ENCODE data around the gene UBE2D2.

The UBE2D2 gene

GRCh38 chr5:139660923-139661814, 100.0 kb downstream of the UBE2D2 start:
- peak; percentile 86 for DNase-seq (ENCODE audit: low spot score)

- DNase-seq (ENCODE audit: low spot score): no peak
These were observed 101.5 kb downstream of the UBE2D2 start for GRCh38 chr5:139662617-139663016.

GRCh38 chr5:139663207-139664085, 102.3 kb downstream of the UBE2D2 start:
- no peak for DNase-seq (ENCODE audit: low spot score)

DNA sequence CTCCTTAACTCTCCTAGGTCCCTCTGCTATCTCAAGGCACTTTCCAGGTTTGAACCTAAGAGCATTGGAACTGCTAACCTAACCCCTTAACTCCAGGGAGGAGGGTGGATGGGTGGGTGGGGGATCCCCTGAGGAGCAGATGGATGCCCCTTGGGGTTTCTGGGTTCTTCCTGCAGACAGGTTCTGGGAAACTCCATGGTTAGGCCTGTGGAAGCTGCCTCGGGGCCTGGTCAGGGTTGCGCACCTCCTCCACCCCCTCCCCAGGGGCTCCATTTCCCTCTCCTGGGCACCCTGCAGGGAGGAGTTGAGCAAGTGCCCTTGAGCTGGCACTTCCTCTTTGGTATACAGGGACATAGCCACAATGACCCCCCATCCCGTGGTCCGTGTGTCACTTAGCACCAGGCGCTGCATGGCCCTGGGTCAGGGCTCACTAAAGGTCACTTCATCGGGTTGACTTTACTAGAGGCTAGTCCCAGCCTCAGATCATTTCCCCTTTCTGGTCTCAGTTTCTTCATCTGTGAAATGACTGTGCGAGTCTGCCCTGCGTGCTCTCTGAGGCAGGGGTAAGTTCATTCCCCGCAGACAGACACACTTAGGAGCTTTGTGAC, 103.1 kb downstream of the UBE2D2 start:
- no peak for DNase-seq (ENCODE audit: low spot score)

DNA sequence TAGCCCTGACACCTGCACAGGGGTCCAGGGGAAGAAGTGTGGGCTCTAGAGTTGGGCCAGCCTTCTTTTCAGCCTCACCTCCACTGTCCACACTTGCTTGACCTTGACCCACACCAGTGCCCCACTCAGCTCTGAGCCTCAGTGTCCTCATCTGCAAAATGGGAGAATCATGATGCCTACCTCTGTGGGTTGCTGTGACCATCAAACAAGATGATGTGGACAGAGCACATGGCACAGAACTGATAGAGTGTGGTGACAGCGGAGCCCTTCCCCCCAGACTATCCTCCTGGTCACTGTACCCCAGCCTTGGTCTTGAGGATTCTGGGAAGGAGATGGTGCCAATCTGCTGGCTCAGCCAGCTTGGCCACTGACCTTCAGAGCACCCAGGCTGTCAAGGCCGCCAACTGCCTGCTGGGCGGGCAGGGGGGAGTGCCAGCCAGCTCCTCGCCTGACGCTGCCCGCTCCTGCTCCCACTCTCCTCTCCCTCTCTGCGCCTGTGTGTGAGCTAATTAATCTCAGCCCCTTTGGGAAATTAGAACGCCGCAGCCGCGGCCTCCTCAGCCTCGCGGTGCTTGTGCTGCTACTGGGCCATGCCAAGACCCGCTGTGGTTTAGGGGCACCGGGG, 103.7 kb downstream of the UBE2D2 start:
- peak; percentile 83 for DNase-seq (ENCODE audit: low spot score)

- DNase-seq (ENCODE audit: low spot score): no peak
These were observed 104.5 kb downstream of the UBE2D2 start for GRCh38 chr5:139665626-139666025.

DNA sequence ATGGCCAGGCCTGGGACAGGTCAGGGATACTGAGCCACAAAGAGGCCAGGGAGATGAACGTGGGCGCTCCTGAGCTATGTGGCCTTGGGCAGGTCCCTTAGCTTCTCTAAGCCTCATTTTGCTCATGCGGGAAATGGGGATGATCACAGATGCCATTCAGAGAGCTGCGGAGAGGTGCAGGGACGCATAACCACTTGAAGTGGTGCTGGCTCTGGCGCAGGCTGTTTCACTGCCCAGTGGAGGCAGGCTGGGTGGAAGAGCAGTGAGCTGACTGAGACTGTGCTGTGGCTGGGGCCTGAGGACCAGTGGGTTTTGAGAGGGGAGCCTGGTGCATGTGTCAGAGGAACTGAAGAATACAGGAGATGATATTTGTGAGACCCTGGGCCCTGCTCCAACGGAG, 105.4 kb downstream of the UBE2D2 start:
- no peak for DNase-seq (ENCODE audit: low spot score)

GRCh38 chr5:139667001-139667729, 106.0 kb downstream of the UBE2D2 start:
- no peak for DNase-seq (ENCODE audit: low spot score)

DNA sequence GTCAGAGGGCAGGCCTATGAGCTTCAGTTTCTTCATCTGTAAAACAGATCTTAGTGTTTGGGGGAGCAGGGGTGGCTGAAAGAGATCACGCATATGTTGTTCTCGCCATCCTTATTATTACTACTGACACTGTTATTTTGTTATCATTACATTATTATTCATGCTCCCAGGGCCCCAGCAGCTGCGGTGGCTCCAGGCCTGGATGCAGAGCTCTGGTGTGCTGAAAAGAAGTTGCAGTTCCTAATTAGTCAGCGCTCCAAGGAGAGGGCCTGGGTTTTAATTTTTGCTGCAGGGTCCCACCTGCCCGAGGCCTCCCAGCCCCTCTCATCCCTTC, 106.6 kb downstream of the UBE2D2 start:
- DNase-seq (ENCODE audit: low spot score): no peak

GRCh38 chr5:139668064-139668880, 107.1 kb downstream of the UBE2D2 start:
- peak; percentile 64 for DNase-seq (ENCODE audit: low spot score)

DNA sequence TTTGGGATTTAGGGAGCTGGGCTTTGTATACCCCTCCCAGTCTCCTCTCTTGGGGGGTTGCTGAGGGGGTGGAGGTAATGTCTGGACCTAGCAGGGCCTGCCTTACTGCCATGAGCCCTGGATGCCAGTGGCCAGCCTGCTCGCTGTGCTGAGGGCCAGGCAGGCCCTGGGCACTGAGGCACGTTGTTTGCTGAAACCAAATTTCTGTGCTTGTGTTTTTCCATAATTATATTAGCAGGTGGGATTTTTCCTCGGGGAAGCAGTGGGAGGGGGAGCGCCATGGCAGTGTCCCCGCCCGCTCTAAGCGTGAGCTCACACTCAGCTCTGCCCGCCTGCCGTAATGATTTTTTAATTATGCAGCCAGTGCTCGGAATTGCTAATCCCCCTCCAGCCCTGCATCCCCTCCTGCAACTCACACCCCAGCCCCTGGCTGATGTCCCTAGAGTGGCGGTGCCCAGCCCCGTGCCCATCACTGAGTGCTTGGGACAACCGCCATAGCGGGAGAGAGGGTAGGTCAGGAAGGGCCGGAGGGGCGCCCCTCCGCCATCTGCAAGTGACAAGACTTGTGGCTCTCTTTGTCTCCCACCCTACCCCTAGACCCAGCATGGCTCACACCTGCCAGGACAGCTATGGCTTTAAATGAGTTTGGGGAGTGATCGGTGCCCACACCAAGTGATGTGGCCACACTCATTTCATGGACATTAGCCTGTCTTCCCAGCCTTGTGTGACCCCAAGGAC, 108.0 kb downstream of the UBE2D2 start:
- DNase-seq (ENCODE audit: low spot score): no peak

DNA sequence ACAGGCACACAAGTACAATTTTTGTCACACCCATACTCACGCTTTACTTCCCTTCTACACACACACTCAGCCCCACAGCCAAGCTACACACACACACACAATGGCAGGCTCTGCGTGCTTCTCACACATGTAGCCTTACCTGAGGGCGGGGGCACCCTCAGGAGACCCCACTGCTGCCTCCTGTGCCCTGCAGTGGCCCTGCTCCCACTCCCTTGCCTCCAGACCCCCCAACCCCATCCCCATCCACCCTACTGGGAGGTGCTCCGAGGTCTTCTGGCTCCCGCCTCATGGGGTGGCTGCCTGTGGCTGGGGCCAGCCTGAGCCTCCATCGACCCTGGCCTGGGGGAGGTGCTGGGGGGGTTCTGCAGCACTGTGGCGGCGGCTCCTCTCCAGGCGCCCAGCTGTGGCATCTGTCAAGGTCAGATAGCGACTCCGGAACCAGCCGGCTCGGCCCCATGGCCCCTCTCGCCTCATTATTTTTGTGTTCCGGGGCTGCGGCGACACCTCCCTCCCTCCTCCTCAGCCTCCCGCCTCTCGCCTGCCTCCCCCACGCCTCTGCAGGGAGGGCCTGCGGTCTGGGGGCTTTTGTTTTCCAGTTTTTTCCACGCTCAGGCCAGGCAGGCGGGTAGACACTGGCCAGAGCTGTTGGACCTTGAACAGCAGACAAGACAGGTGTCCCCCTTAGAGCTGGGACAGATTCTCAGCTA, 108.7 kb downstream of the UBE2D2 start:
- DNase-seq (ENCODE audit: low spot score): no peak

GRCh38 chr5:139670369-139671095, 109.4 kb downstream of the UBE2D2 start:
- DNase-seq (ENCODE audit: low spot score): peak; percentile 74

- peak; percentile 94 for DNase-seq (ENCODE audit: low spot score)
These were observed 110.1 kb downstream of the UBE2D2 start for GRCh38 chr5:139671096-139671841.

GRCh38 chr5:139675213-139675612, 114.1 kb downstream of the UBE2D2 start:
- DNase-seq (ENCODE audit: low spot score): no peak

DNA sequence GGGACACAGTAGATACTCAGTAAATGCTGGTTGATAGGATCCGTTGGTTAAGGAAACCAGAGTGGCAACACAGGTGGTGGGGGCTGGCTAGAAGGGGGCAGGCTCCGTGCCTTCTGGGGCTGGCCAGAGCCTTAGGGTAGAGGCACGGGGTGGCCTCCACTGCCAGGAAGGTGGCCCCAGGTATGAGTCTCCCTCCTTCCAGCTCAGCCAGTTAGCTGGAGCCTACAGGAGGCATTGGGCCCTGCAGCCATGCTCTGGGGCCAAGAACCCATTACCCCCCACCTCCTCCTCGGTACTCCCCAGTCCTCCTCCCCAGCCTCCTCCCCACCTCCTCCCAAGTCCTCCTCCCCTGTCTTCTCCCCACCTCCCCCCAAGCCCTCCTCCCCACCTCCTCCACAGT, 114.7 kb downstream of the UBE2D2 start:
- no peak for DNase-seq (ENCODE audit: low spot score)

DNA sequence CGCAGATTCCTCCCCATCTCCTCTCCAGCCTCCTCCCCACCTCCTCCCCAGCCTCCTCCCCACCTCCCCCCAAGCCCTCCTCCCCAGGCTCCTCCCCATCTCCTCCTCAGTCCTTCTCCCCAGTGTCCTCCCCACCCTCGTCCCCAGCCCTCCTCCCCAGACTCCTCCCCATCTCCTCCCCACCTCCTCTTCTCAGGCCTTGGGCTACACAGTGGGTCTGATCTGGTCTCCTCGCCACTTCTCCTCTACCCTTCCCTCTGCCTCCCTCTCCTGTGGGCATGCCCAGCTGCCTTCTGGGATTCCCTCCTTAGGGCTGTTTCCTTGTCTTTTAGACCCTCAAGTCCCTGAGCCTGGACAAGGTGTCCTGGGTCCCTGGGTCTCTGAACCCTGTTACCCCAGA, 115.3 kb downstream of the UBE2D2 start:
- peak; percentile 78 for DNase-seq (ENCODE audit: low spot score)
